Caco-2 (cell line): ENCODE results near the gene OXNAD1. TPM values are rescaled to one million over a fixed set of nuclear protein-coding genes. Genes with fewer than 3 reads are reported as not detected.

Experiments
- BruUV-seq: library from RNA; stranded (reverse); fragments of 400-500 nt; replicated peaks from 2 replicates; lab custom pipeline; 2021; lab: Mats Ljungman, UMichigan
- CTCF ChIA-PET: fragments of 300-600 bp; sonication (Branson Sonifier 250); formaldehyde crosslinking; loops from one replicate; lab custom pipeline; 2022; ENCODE audit warnings: antibody characterized with exemption; lab: Charles Lee
- POLR2A ChIA-PET: fragments of 300-600 bp; sonication (Branson Sonifier 250); formaldehyde crosslinking; loops from one replicate; lab custom pipeline; 2022; ENCODE audit warnings: antibody characterized with exemption; lab: Charles Lee
- DNase-seq, 2 experiments: peaks; one replicate each; pipeline versions ENCODE4 v3.0.0 to v3.0.0-alpha.2; 2020 to 2022
- H3K27me3 ChIP-seq: replicated peaks from 2 replicates; pipeline ENCODE4 v1.6.0; 2011; ENCODE audit warnings: low read length; ENCODE audit not compliant: control insufficient read depth, insufficient read depth
- H3K36me3 ChIP-seq: 2 replicates; pipeline ENCODE4 v1.5.1; 2011; ENCODE audit warnings: low read length; ENCODE audit not compliant: control insufficient read depth, insufficient read depth
- H3K4me1 ChIP-seq: fragments of 250-450 bp; sonication (Bioruptor Pico); 2 replicates; pipeline ENCODE4 v1.5.1; 2020; ENCODE audit warnings: mild to moderate bottlenecking
- H3K4me3 ChIP-seq: 2 replicates; pipeline ENCODE4 v1.5.1; 2011; ENCODE audit warnings: low read depth, mild to moderate bottlenecking, control low read depth, low read length
- H3K9me3 ChIP-seq: fragments of 250-450 bp; sonication (Bioruptor Pico); 2 replicates; pipeline ENCODE4 v1.5.1; 2020; ENCODE audit warnings: mild to moderate bottlenecking, moderate library complexity
- H3K27ac Mint-ChIP-seq: one replicate; pipeline ENCODE4 v1.8.0; 2022; ENCODE audit warnings: mixed read lengths; ENCODE audit not compliant: unreplicated experiment
- H3K27me3 Mint-ChIP-seq: one replicate; pipeline ENCODE4 v1.8.0; 2022; ENCODE audit warnings: mixed read lengths; ENCODE audit not compliant: insufficient read depth, unreplicated experiment
- H3K36me3 Mint-ChIP-seq: one replicate; pipeline ENCODE4 v1.8.0; 2022; ENCODE audit warnings: mild to moderate bottlenecking, mixed read lengths; ENCODE audit not compliant: insufficient read depth, unreplicated experiment
- H3K4me1 Mint-ChIP-seq: one replicate; pipeline ENCODE4 v1.8.0; 2022; ENCODE audit warnings: low read depth, mixed read lengths; ENCODE audit not compliant: unreplicated experiment
- H3K4me3 Mint-ChIP-seq: one replicate; pipeline ENCODE4 v1.8.0; 2022; ENCODE audit warnings: mild to moderate bottlenecking, moderate library complexity, mixed read lengths; ENCODE audit not compliant: unreplicated experiment
- H3K9me3 Mint-ChIP-seq: one replicate; pipeline ENCODE4 v1.8.0; 2022; ENCODE audit warnings: mixed read lengths; ENCODE audit not compliant: unreplicated experiment
- CTCF ChIP-seq, 2 experiments: fragments of 200-600 bp in 1 of 2; IDR thresholded peaks; 1 replicate in 1 of 2; 2 replicates in 1 of 2; pipeline versions ENCODE4 v1.5.1 to v1.8.0; 2011 to 2022; ENCODE audit warnings: antibody characterized with exemption in 1 of 2, control low read depth in 1 of 2, inconsistent platforms in 1 of 2, low read depth in 1 of 2, low read length in 1 of 2, mild to moderate bottlenecking in 1 of 2, moderate library complexity in 1 of 2; ENCODE audit not compliant: insufficient read depth in 1 of 2, severe bottlenecking in 1 of 2, unreplicated experiment in 1 of 2
- intact Hi-C: fragments of 100-400 bp; cut with micrococcal nuclease; formaldehyde crosslinking; loops from one replicate; pipeline ENCODE4 v1.10.0; 2022; ENCODE audit not compliant: unreplicated experiment
- total RNA-seq: library from RNA; stranded (reverse); gene quantifications from 2 replicates; pipeline ENCODE4 v1.2.3, GENCODE V29; 2022

OXNAD1 gene
- total RNA-seq, 1 experiment from 2014 or later = 20.0 TPM

- peaks cover 19% of the 10 kb centered on the region for H3K9me3 Mint-ChIP-seq
- intact Hi-C loops = no loop called here
- TF ChIP-seq CTCF (IDR thresholded peaks at IDR 0.05; ENCODE audit: insufficient read depth in 1 of 2, low read depth in 1 of 2, low read length in 1 of 2, severe bottlenecking in 1 of 2, unreplicated experiment in 1 of 2) = no peak
- no peaks in the 10 kb centered on the region for H3K36me3 ChIP-seq
- H3K4me3 ChIP-seq = no peak overlapping the region
- H3K4me1 Mint-ChIP-seq = no peaks in the 10 kb centered on the region
- H3K9me3 ChIP-seq = no peaks in the 10 kb centered on the region
- no peaks in the 10 kb centered on the region for H3K4me1 ChIP-seq
- ChIA-PET CTCF (no interaction called here), POLR2A (no interaction called here)
- no peak overlapping the region for H3K4me3 Mint-ChIP-seq
- H3K36me3 Mint-ChIP-seq = no peaks in the 10 kb centered on the region
- no peaks in the 10 kb centered on the region for H3K27me3 ChIP-seq
- no peak for DNase-seq
- H3K27me3 Mint-ChIP-seq = peaks cover 4% of the 10 kb centered on the region
- no peak overlapping the region for H3K27ac Mint-ChIP-seq
- BruUV-seq = no TSS peak
These were observed 33.0 kb upstream of the OXNAD1 start for GRCh38 chr3:16231983-16232382.

GRCh38 chr3:16233806-16234205 lies 31.2 kb upstream of the OXNAD1 start:
- BruUV-seq = no TSS peak
- Mint-ChIP-seq H3K27ac (no peak overlapping the region), H3K4me3 (no peak overlapping the region), H3K9me3 (peaks cover 19% of the 10 kb centered on the region), H3K27me3 (no peaks in the 10 kb centered on the region), H3K4me1 (no peaks in the 10 kb centered on the region), H3K36me3 (no peaks in the 10 kb centered on the region)
- no peak for TF ChIP-seq CTCF (IDR thresholded peaks at IDR 0.05; ENCODE audit: insufficient read depth in 1 of 2, low read depth in 1 of 2, low read length in 1 of 2, severe bottlenecking in 1 of 2, unreplicated experiment in 1 of 2)
- no peak overlapping the region for H3K4me3 ChIP-seq
- no peaks in the 10 kb centered on the region for H3K36me3 ChIP-seq
- no peak for DNase-seq
- ChIA-PET POLR2A (no interaction called here), CTCF (no interaction called here)
- intact Hi-C loops = no loop called here
- no peaks in the 10 kb centered on the region for H3K4me1 ChIP-seq
- no peaks in the 10 kb centered on the region for H3K9me3 ChIP-seq
- no peaks in the 10 kb centered on the region for H3K27me3 ChIP-seq

GRCh38 chr3:16234281-16234680 lies 30.7 kb upstream of the OXNAD1 start:
- intact Hi-C loops = no loop called here
- H3K4me3 Mint-ChIP-seq = no peak overlapping the region
- no peaks in the 10 kb centered on the region for H3K36me3 Mint-ChIP-seq
- DNase-seq = no peak
- no peaks in the 10 kb centered on the region for H3K4me1 Mint-ChIP-seq
- Histone ChIP-seq H3K27me3 (no peaks in the 10 kb centered on the region), H3K4me3 (no peak overlapping the region), H3K4me1 (no peaks in the 10 kb centered on the region), H3K36me3 (no peaks in the 10 kb centered on the region), H3K9me3 (no peaks in the 10 kb centered on the region)
- BruUV-seq = no TSS peak
- ChIA-PET CTCF (no interaction called here), POLR2A (interaction anchor here (0.6 kb wide), 1 partner anchor 13 kb away, joined by 3 read pairs; no protein-coding TSS in a partner anchor)
- H3K27ac Mint-ChIP-seq = no peak overlapping the region
- no peaks in the 10 kb centered on the region for H3K27me3 Mint-ChIP-seq
- TF ChIP-seq CTCF (IDR thresholded peaks at IDR 0.05; ENCODE audit: insufficient read depth in 1 of 2, low read depth in 1 of 2, low read length in 1 of 2, severe bottlenecking in 1 of 2, unreplicated experiment in 1 of 2) = no peak
- peaks cover 19% of the 10 kb centered on the region for H3K9me3 Mint-ChIP-seq
